GM18505 (cell line): ENCODE measurements around the gene MYO5C.

Experiments used
- ATAC-seq: cut with Tn5 transposase; IDR thresholded peaks from one replicate; pipeline ENCODE4 v1.9.1; 2021; ENCODE audit not compliant: unreplicated experiment
- POLR2A ChIP-seq: IDR thresholded peaks from 4 replicates; pipeline ENCODE4 v1.6.1; 2011; ENCODE audit warnings: borderline replicate concordance; ENCODE audit not compliant: insufficient read depth, insufficient read length; ENCODE audit errors: extremely low read depth

MYO5C gene

GRCh38 chr15:52234596-52235541 lies 60.7 kb downstream of the MYO5C start:
- ATAC-seq, result peak; percentile 40
- TF ChIP-seq POLR2A, result peak; percentile 46

GRCh38 chr15:52233405-52233804 lies 62.2 kb downstream of the MYO5C start:
- no peak for ATAC-seq

GRCh38 chr15:52232327-52232726 lies 63.3 kb downstream of the MYO5C start:
- peak; percentile 47 for ATAC-seq
- no peak for TF ChIP-seq POLR2A

More at GRCh38 chr15:52233405-52233804, 62.2 kb downstream of the MYO5C start:
- TF ChIP-seq POLR2A, result no peak

- no peak for ATAC-seq
- no peak for TF ChIP-seq POLR2A
Observed at GRCh38 chr15:52230073-52230472, 65.5 kb downstream of the MYO5C start.

- no peak for ATAC-seq
- TF ChIP-seq POLR2A, result no peak
Observed at GRCh38 chr15:52228921-52229320, 66.7 kb downstream of the MYO5C start.

GRCh38 chr15:52227456-52227855 lies 68.1 kb downstream of the MYO5C start:
- no peak for TF ChIP-seq POLR2A
- ATAC-seq, result peak; percentile 69

- no peak for ATAC-seq
- TF ChIP-seq POLR2A, result no peak
Observed at GRCh38 chr15:52225230-52225629, 70.4 kb downstream of the MYO5C start.

- no peak for ATAC-seq
- TF ChIP-seq POLR2A, result no peak
Observed at GRCh38 chr15:52224211-52224610, 71.4 kb downstream of the MYO5C start.

GRCh38 chr15:52221730-52222129 lies 73.9 kb downstream of the MYO5C start:
- peak; percentile 64 for ATAC-seq
- no peak for TF ChIP-seq POLR2A

GRCh38 chr15:52220937-52221660 lies 74.5 kb downstream of the MYO5C start:
- peak; percentile 19 for ATAC-seq
- no peak for TF ChIP-seq POLR2A

GRCh38 chr15:52220251-52220650 lies 75.4 kb downstream of the MYO5C start:
- no peak for ATAC-seq
- TF ChIP-seq POLR2A, result no peak

- ATAC-seq, result no peak
- no peak for TF ChIP-seq POLR2A
Observed at GRCh38 chr15:52218816-52219215, 76.8 kb downstream of the MYO5C start.

GRCh38 chr15:52218371-52218770 lies 77.2 kb downstream of the MYO5C start:
- no peak for TF ChIP-seq POLR2A
- ATAC-seq, result no peak

GRCh38 chr15:52217186-52217585 lies 78.4 kb downstream of the MYO5C start:
- ATAC-seq, result no peak
- TF ChIP-seq POLR2A, result no peak
